Endothelial cell (in vitro differentiated cells): ENCODE data around the gene NT5DC2. TPM values are rescaled to one million over a fixed set of nuclear protein-coding genes. Genes with fewer than 3 reads are reported as not detected.
A peak's percentile ranks its signal among the peaks of the same experiment; 100 is the strongest.

Source experiments
- DNase-seq: peaks from one replicate; pipeline ENCODE4 v3.0.0; 2021; ENCODE audit warnings: low spot score
- H3K27ac Mint-ChIP-seq: one replicate; pipeline ENCODE4 v1.8.0; 2021; ENCODE audit warnings: mixed read lengths, inconsistent platforms; ENCODE audit not compliant: unreplicated experiment
- H3K27me3 Mint-ChIP-seq: one replicate; pipeline ENCODE4 v1.8.0; 2021; ENCODE audit warnings: mild to moderate bottlenecking, moderate library complexity, mixed read lengths, inconsistent platforms; ENCODE audit not compliant: unreplicated experiment
- H3K36me3 Mint-ChIP-seq: one replicate; pipeline ENCODE4 v1.8.0; 2021; ENCODE audit warnings: mild to moderate bottlenecking, low read depth, mixed read lengths, inconsistent platforms; ENCODE audit not compliant: unreplicated experiment
- H3K4me1 Mint-ChIP-seq: one replicate; pipeline ENCODE4 v1.8.0; 2021; ENCODE audit warnings: mild to moderate bottlenecking, mixed read lengths, inconsistent platforms; ENCODE audit not compliant: unreplicated experiment
- H3K4me3 Mint-ChIP-seq: one replicate; pipeline ENCODE4 v1.8.0; 2021; ENCODE audit warnings: mild to moderate bottlenecking, mixed read lengths, inconsistent platforms; ENCODE audit not compliant: unreplicated experiment
- H3K9me3 Mint-ChIP-seq: one replicate; pipeline ENCODE4 v1.8.0; 2021; ENCODE audit warnings: mixed read lengths, inconsistent platforms; ENCODE audit not compliant: unreplicated experiment
- CTCF ChIP-seq: fragments of 200-600 bp; sonication (generic); IDR thresholded peaks from one replicate; pipeline ENCODE4 v1.5.0; 2021; ENCODE audit warnings: antibody characterized with exemption; ENCODE audit not compliant: unreplicated experiment
- total RNA-seq: library from RNA; stranded (reverse); fragmentation: NEBNext Ultra II Directional; extraction: Animal tissue kit (Norgen Biotek cat#: 25700); gene quantifications from one replicate; pipeline ENCODE4 v1.2.1, GENCODE V29; 2021; ENCODE audit not compliant: unreplicated experiment

The NT5DC2 gene
- total RNA-seq, 1 donor from 2014 or later, result 252 TPM

GRCh38 chr3:52504977-52505376, 28.7 kb downstream of the NT5DC2 start:
- H3K36me3 Mint-ChIP-seq, result peaks cover 50% of the 10 kb centered on the region
- no peak for TF ChIP-seq CTCF
- H3K4me1 Mint-ChIP-seq, result peaks cover 13% of the 10 kb centered on the region
- peaks cover 5% of the 10 kb centered on the region for H3K27me3 Mint-ChIP-seq
- H3K9me3 Mint-ChIP-seq, result no peaks in the 10 kb centered on the region
- no peak for DNase-seq
- H3K27ac Mint-ChIP-seq, result no peak overlapping the region
- peak overlapping the region; percentile 37 for H3K4me3 Mint-ChIP-seq

GRCh38 chr3:52503788-52504424, 29.8 kb downstream of the NT5DC2 start:
- H3K4me1 Mint-ChIP-seq, result peaks cover 18% of the 10 kb centered on the region
- H3K27ac Mint-ChIP-seq, result no peak overlapping the region
- H3K27me3 Mint-ChIP-seq, result peaks cover 3% of the 10 kb centered on the region
- peaks cover 40% of the 10 kb centered on the region for H3K36me3 Mint-ChIP-seq
- no peak for DNase-seq
- TF ChIP-seq CTCF, result no peak
- no peaks in the 10 kb centered on the region for H3K9me3 Mint-ChIP-seq
- H3K4me3 Mint-ChIP-seq, result no peak overlapping the region

- H3K27ac Mint-ChIP-seq, result no peak overlapping the region
- no peak for TF ChIP-seq CTCF
- H3K9me3 Mint-ChIP-seq, result no peaks in the 10 kb centered on the region
- no peak overlapping the region for H3K4me3 Mint-ChIP-seq
- H3K36me3 Mint-ChIP-seq, result peaks cover 39% of the 10 kb centered on the region
- peaks cover 24% of the 10 kb centered on the region for H3K4me1 Mint-ChIP-seq
- no peak for DNase-seq
- H3K27me3 Mint-ChIP-seq, result peaks cover 3% of the 10 kb centered on the region
Observed at GRCh38 chr3:52502808-52503350, 30.8 kb downstream of the NT5DC2 start.

- Mint-ChIP-seq H3K4me1 (peaks cover 30% of the 10 kb centered on the region), H3K27me3 (peaks cover 3% of the 10 kb centered on the region), H3K27ac (no peak overlapping the region), H3K36me3 (peaks cover 39% of the 10 kb centered on the region), H3K4me3 (no peak overlapping the region), H3K9me3 (no peaks in the 10 kb centered on the region)
- no peak for DNase-seq
- no peak for TF ChIP-seq CTCF
Observed at GRCh38 chr3:52502001-52502400, 31.7 kb downstream of the NT5DC2 start.

- Mint-ChIP-seq H3K27me3 (peaks cover 4% of the 10 kb centered on the region), H3K36me3 (peaks cover 32% of the 10 kb centered on the region), H3K27ac (no peak overlapping the region), H3K4me3 (no peak overlapping the region), H3K4me1 (peaks cover 38% of the 10 kb centered on the region), H3K9me3 (no peaks in the 10 kb centered on the region)
- no peak for TF ChIP-seq CTCF
- DNase-seq, result no peak
Observed at GRCh38 chr3:52501046-52501445, 32.6 kb downstream of the NT5DC2 start.
